Panc1 (cell line): Measurements from ENCODE around the gene INTS11. TPM values are rescaled to one million over a fixed set of nuclear protein-coding genes. Genes with fewer than 3 reads are reported as not detected.

ENCODE experiments used
- ATAC-seq: fragments of 200-7000 bp; cut with Tn5 transposase; 2 replicates; pipeline ENCODE4 v1.9.1; 2020; ENCODE audit warnings: mild to moderate bottlenecking, moderate library complexity
- BruUV-seq: library from RNA; stranded (reverse); fragments of 400-500 nt; replicated peaks from 2 replicates; lab custom pipeline; 2021; lab: Mats Ljungman, UMichigan
- CTCF ChIA-PET: fragments of 300-600 bp; sonication (Branson Sonifier 250); formaldehyde crosslinking; loops from one replicate; lab custom pipeline; 2022; ENCODE audit warnings: antibody characterized with exemption; lab: Charles Lee
- POLR2A ChIA-PET: fragments of 300-600 bp; sonication (Branson Sonifier 250); formaldehyde crosslinking; loops from one replicate; lab custom pipeline; 2022; ENCODE audit warnings: antibody characterized with exemption; lab: Charles Lee
- DNase-seq: peaks from one replicate; pipeline ENCODE4 v3.0.0-alpha.2; 2010; ENCODE audit warnings: low read depth, low spot score
- H3K27ac ChIP-seq: 2 replicates; pipeline ENCODE4 v1.5.1; 2011; ENCODE audit warnings: mild to moderate bottlenecking, low read length, inconsistent platforms
- H3K27me3 ChIP-seq: fragments of 200-500 bp; sonication (Bioruptor generic); 2 replicates; pipeline ENCODE4 v1.6.0; 2014; ENCODE audit warnings: low read length, inconsistent platforms; ENCODE audit not compliant: control insufficient read depth, insufficient read depth
- H3K36me3 ChIP-seq: fragments of 200-500 bp; sonication (Bioruptor generic); 2 replicates; pipeline ENCODE4 v1.5.1; 2014; ENCODE audit warnings: inconsistent platforms, mild to moderate bottlenecking, low read length, moderate library complexity; ENCODE audit not compliant: control insufficient read depth, insufficient read depth
- H3K4me1 ChIP-seq: 2 replicates; pipeline ENCODE4 v1.5.1; 2011; ENCODE audit warnings: inconsistent platforms, mild to moderate bottlenecking, low read length, moderate library complexity; ENCODE audit not compliant: control insufficient read depth, insufficient read depth
- H3K4me3 ChIP-seq, 2 experiments: 2 replicates each; pipeline ENCODE4 v1.5.1; 2011 to 2012; ENCODE audit warnings: low read depth in 2 of 2, low read length in 2 of 2, mild to moderate bottlenecking in 2 of 2, inconsistent platforms in 1 of 2, moderate library complexity in 1 of 2
- H3K9me3 ChIP-seq: fragments of 200-500 bp; sonication (Bioruptor generic); 2 replicates; pipeline ENCODE4 v1.5.1; 2014; ENCODE audit warnings: low read depth, mild to moderate bottlenecking, inconsistent platforms, low read length, moderate library complexity; ENCODE audit not compliant: control insufficient read depth, insufficient read depth
- CTCF ChIP-seq: fragments of 450-650 bp; IDR thresholded peaks from 2 replicates; pipeline ENCODE4 v1.5.1; 2017; ENCODE audit warnings: mild to moderate bottlenecking
- POLR2AphosphoS5 ChIP-seq: IDR thresholded peaks from 2 replicates; pipeline ENCODE4 v1.6.1; 2012; ENCODE audit warnings: mild to moderate bottlenecking, low read depth, low read length, moderate library complexity
- REST ChIP-seq, 2 experiments: IDR thresholded peaks; 2 replicates each; pipeline ENCODE4 v1.6.1; 2011 to 2012; ENCODE audit warnings: low read depth in 2 of 2, control low read depth in 1 of 2, low read length in 1 of 2, mild to moderate bottlenecking in 1 of 2, moderate library complexity in 1 of 2; ENCODE audit not compliant: insufficient read depth in 1 of 2
- SIN3A ChIP-seq: IDR thresholded peaks from 2 replicates; pipeline ENCODE4 v1.6.1; 2012; ENCODE audit warnings: low read depth, mild to moderate bottlenecking, low read length, moderate library complexity, borderline replicate concordance; ENCODE audit not compliant: insufficient read depth
- TCF7L2 ChIP-seq: IDR thresholded peaks from 2 replicates; pipeline ENCODE4 v1.6.1; 2011; ENCODE audit warnings: mild to moderate bottlenecking, low read depth, low read length, inconsistent platforms
- in situ Hi-C: cut with HindIII; loops from 2 replicates; pipeline ENCODE4 v1.10.0; 2016; ENCODE audit warnings: low sequenced_read_pairs, low pct_unique_long_range_greater_than_20kb
- intact Hi-C: fragments of 100-400 bp; cut with micrococcal nuclease; formaldehyde crosslinking; loops from one replicate; pipeline ENCODE4 v1.10.0; 2022; ENCODE audit not compliant: unreplicated experiment
- total RNA-seq: library from RNA; stranded (reverse); gene quantifications from one replicate; pipeline ENCODE4 v1.2.1, GENCODE V29; 2021; ENCODE audit not compliant: unreplicated experiment

INTS11 gene
- total RNA-seq, 1 experiment from 2014 or later, result 114 TPM

GRCh38 chr1:1284221-1285101, 40.0 kb downstream of the INTS11 start:
- TF ChIP-seq SIN3A, result no peak
- TF ChIP-seq TCF7L2, result no peak
- TF ChIP-seq CTCF, result no peak
- no peak for TF ChIP-seq POLR2AphosphoS5
- no peak for TF ChIP-seq REST (IDR thresholded peaks at IDR 0.05; ENCODE audit: insufficient read depth in 1 of 2, low read depth in 2 of 2, low read length in 1 of 2)
- intact Hi-C loops, result no loop called here
- no TSS peak for BruUV-seq
- Histone ChIP-seq H3K27me3 (no peaks in the 10 kb centered on the region), H3K4me1 (peaks cover 18% of the 10 kb centered on the region), H3K36me3 (no peaks in the 10 kb centered on the region), H3K27ac (no peak overlapping the region), H3K4me3 (no peak overlapping the region), H3K9me3 (no peaks in the 10 kb centered on the region)
- ChIA-PET CTCF (interaction anchor here (0.5 to 0.6 kb wide), 2 partner anchors 106 to 165 kb away, joined by 3 to 4 read pairs; no protein-coding TSS in a partner anchor), POLR2A (no interaction called here)
- in situ Hi-C loops, result no loop called here
- ATAC-seq (0 out of 2 replicates have a peak, but pooled peaks have one; percentile 8), DNase-seq (no peak)

GRCh38 chr1:1283821-1284220, 40.6 kb downstream of the INTS11 start:
- TF ChIP-seq TCF7L2, result no peak
- no peak for TF ChIP-seq REST (IDR thresholded peaks at IDR 0.05; ENCODE audit: insufficient read depth in 1 of 2, low read depth in 2 of 2, low read length in 1 of 2)
- TF ChIP-seq SIN3A, result no peak
- TF ChIP-seq POLR2AphosphoS5, result no peak
- no peak for TF ChIP-seq CTCF
- in situ Hi-C loops (no loop called here), intact Hi-C loops (no loop called here)
- ATAC-seq, result peak; percentile 51
- ChIA-PET POLR2A (no interaction called here), CTCF (no interaction called here)
- H3K36me3 ChIP-seq, result no peaks in the 10 kb centered on the region
- H3K9me3 ChIP-seq, result no peaks in the 10 kb centered on the region
- no TSS peak for BruUV-seq
- H3K4me1 ChIP-seq, result peaks cover 18% of the 10 kb centered on the region
- H3K27ac ChIP-seq, result no peak overlapping the region
- H3K27me3 ChIP-seq, result no peaks in the 10 kb centered on the region
- H3K4me3 ChIP-seq, result no peak overlapping the region
- no peak for DNase-seq
